NB4 (cell line): Measurements from ENCODE around the gene ARID3A.

Experiments
- CTCF ChIP-seq: IDR thresholded peaks from one replicate; pipeline ENCODE4 v1.5.1; 2012; ENCODE audit warnings: low read depth, low read length
- MAX ChIP-seq: IDR thresholded peaks from 2 replicates; pipeline ENCODE4 v1.6.1; 2011; ENCODE audit warnings: low read depth, low read length
- MYC ChIP-seq: IDR thresholded peaks from 2 replicates; pipeline ENCODE4 v1.6.1; 2011; ENCODE audit warnings: low read depth, low read length
- POLR2A ChIP-seq: IDR thresholded peaks from 2 replicates; pipeline ENCODE4 v1.6.1; 2011; ENCODE audit warnings: mild to moderate bottlenecking; ENCODE audit not compliant: insufficient read length; ENCODE audit errors: extremely low read depth

- no peak for TF ChIP-seq POLR2A
- no peak for TF ChIP-seq CTCF
- no peak for TF ChIP-seq MYC
- TF ChIP-seq MAX: no peak
Measured at GRCh38 chr19:980133-980998, 54.5 kb downstream of the ARID3A start.
